ENCODE measurements around the gene UTS2R.
"Not testable (repeated sequence)": the region's sequence is repeated elsewhere in the genome, so short reads cannot be mapped to it uniquely, and the experiment has no call there.

UTS2R gene

GRCh38 chr17:82373072-82373452 is 1.5 kb downstream of the UTS2R start:
- not testable (repeated sequence) for H3K9me3 ChIP-seq (ENCODE audit: control insufficient read depth, insufficient read depth, low read length); H3K36me3 ChIP-seq (ENCODE audit: insufficient read depth, low read length); H3K9ac ChIP-seq (ENCODE audit: low read depth, low read length); H3K4me1 ChIP-seq (ENCODE audit: insufficient read depth, low read length)

- Histone ChIP-seq H3K9me3 (ENCODE audit: control insufficient read depth, insufficient read depth, low read length) (no peaks in the 10 kb centered on the region), H3K36me3 (ENCODE audit: insufficient read depth, low read length) (no peaks in the 10 kb centered on the region), H3K9ac (ENCODE audit: low read depth, low read length) (no peak overlapping the region), H3K4me1 (ENCODE audit: insufficient read depth, low read length) (no peaks in the 10 kb centered on the region)
Measured at GRCh38 chr17:82373731-82374625, 2.4 kb downstream of the UTS2R start.

- Histone ChIP-seq H3K9me3 (ENCODE audit: control insufficient read depth, insufficient read depth, low read length) (no peaks in the 10 kb centered on the region), H3K9ac (ENCODE audit: low read depth, low read length) (no peak overlapping the region), H3K36me3 (ENCODE audit: insufficient read depth, low read length) (no peaks in the 10 kb centered on the region), H3K4me1 (ENCODE audit: insufficient read depth, low read length) (no peaks in the 10 kb centered on the region)
Measured at GRCh38 chr17:82374626-82375331, 3.2 kb downstream of the UTS2R start.

- Histone ChIP-seq H3K4me1 (ENCODE audit: insufficient read depth, low read length) (no peaks in the 10 kb centered on the region), H3K9me3 (ENCODE audit: control insufficient read depth, insufficient read depth, low read length) (no peaks in the 10 kb centered on the region), H3K36me3 (ENCODE audit: insufficient read depth, low read length) (no peaks in the 10 kb centered on the region), H3K9ac (ENCODE audit: low read depth, low read length) (no peak overlapping the region)
Measured at GRCh38 chr17:82375359-82376041, 3.9 kb downstream of the UTS2R start.

GRCh38 chr17:82376042-82376730 is 4.6 kb downstream of the UTS2R start:
- Histone ChIP-seq H3K9ac (ENCODE audit: low read depth, low read length) (no peak overlapping the region), H3K4me1 (ENCODE audit: insufficient read depth, low read length) (no peaks in the 10 kb centered on the region), H3K36me3 (ENCODE audit: insufficient read depth, low read length) (no peaks in the 10 kb centered on the region), H3K9me3 (ENCODE audit: control insufficient read depth, insufficient read depth, low read length) (no peaks in the 10 kb centered on the region)

- not testable (repeated sequence) for H3K9ac ChIP-seq (ENCODE audit: low read depth, low read length); H3K9me3 ChIP-seq (ENCODE audit: control insufficient read depth, insufficient read depth, low read length); H3K36me3 ChIP-seq (ENCODE audit: insufficient read depth, low read length); H3K4me1 ChIP-seq (ENCODE audit: insufficient read depth, low read length)
Measured at GRCh38 chr17:82377294-82377693, 5.7 kb downstream of the UTS2R start.

GRCh38 chr17:82377924-82378740 is 6.6 kb downstream of the UTS2R start:
- Histone ChIP-seq H3K9me3 (ENCODE audit: control insufficient read depth, insufficient read depth, low read length) (no peaks in the 10 kb centered on the region), H3K9ac (ENCODE audit: low read depth, low read length) (no peak overlapping the region), H3K4me1 (ENCODE audit: insufficient read depth, low read length) (no peaks in the 10 kb centered on the region), H3K36me3 (ENCODE audit: insufficient read depth, low read length) (no peaks in the 10 kb centered on the region)

GRCh38 chr17:82378741-82379021 is 7.1 kb downstream of the UTS2R start:
- H3K36me3 ChIP-seq (ENCODE audit: insufficient read depth, low read length): no peaks in the 10 kb centered on the region
- no peaks in the 10 kb centered on the region for H3K9me3 ChIP-seq (ENCODE audit: control insufficient read depth, insufficient read depth, low read length)
- H3K4me1 ChIP-seq (ENCODE audit: insufficient read depth, low read length): peaks cover 3% of the 10 kb centered on the region; the same call in 1 of the 2 replicates
- H3K9ac ChIP-seq (ENCODE audit: low read depth, low read length): no peak overlapping the region

GRCh38 chr17:82380860-82381702 is 9.5 kb downstream of the UTS2R start:
- Histone ChIP-seq H3K9me3 (ENCODE audit: control insufficient read depth, insufficient read depth, low read length) (no peaks in the 10 kb centered on the region), H3K36me3 (ENCODE audit: insufficient read depth, low read length) (no peaks in the 10 kb centered on the region), H3K9ac (ENCODE audit: low read depth, low read length) (no peak overlapping the region), H3K4me1 (ENCODE audit: insufficient read depth, low read length) (peaks cover 13% of the 10 kb centered on the region; the same call in 1 of the 2 replicates)

GRCh38 chr17:82381703-82382009 is 10.1 kb downstream of the UTS2R start:
- not testable (repeated sequence) for H3K9ac ChIP-seq (ENCODE audit: low read depth, low read length); H3K9me3 ChIP-seq (ENCODE audit: control insufficient read depth, insufficient read depth, low read length); H3K36me3 ChIP-seq (ENCODE audit: insufficient read depth, low read length)
- H3K4me1 ChIP-seq (ENCODE audit: insufficient read depth, low read length): peaks cover 13% of the 10 kb centered on the region; the same call in 1 of the 2 replicates

GRCh38 chr17:82382220-82382932 is 10.8 kb downstream of the UTS2R start:
- not testable (repeated sequence) for H3K36me3 ChIP-seq (ENCODE audit: insufficient read depth, low read length); H3K9ac ChIP-seq (ENCODE audit: low read depth, low read length); H3K9me3 ChIP-seq (ENCODE audit: control insufficient read depth, insufficient read depth, low read length)
- peaks cover 13% of the 10 kb centered on the region; the same call in 1 of the 2 replicates for H3K4me1 ChIP-seq (ENCODE audit: insufficient read depth, low read length)

GRCh38 chr17:82382933-82383255 is 11.3 kb downstream of the UTS2R start:
- Histone ChIP-seq H3K36me3 (ENCODE audit: insufficient read depth, low read length) (no peaks in the 10 kb centered on the region), H3K9me3 (ENCODE audit: control insufficient read depth, insufficient read depth, low read length) (no peaks in the 10 kb centered on the region), H3K4me1 (ENCODE audit: insufficient read depth, low read length) (peaks cover 13% of the 10 kb centered on the region; the same call in 1 of the 2 replicates), H3K9ac (ENCODE audit: low read depth, low read length) (no peak overlapping the region)

GRCh38 chr17:82383411-82383810 is 11.8 kb downstream of the UTS2R start:
- no peaks in the 10 kb centered on the region for H3K36me3 ChIP-seq (ENCODE audit: insufficient read depth, low read length)
- peaks cover 13% of the 10 kb centered on the region; the same call in 1 of the 2 replicates for H3K4me1 ChIP-seq (ENCODE audit: insufficient read depth, low read length)
- no peak overlapping the region for H3K9ac ChIP-seq (ENCODE audit: low read depth, low read length)
- no peaks in the 10 kb centered on the region for H3K9me3 ChIP-seq (ENCODE audit: control insufficient read depth, insufficient read depth, low read length)
